ENCODE results near the gene DCLK1. TPM values are rescaled to one million over a fixed set of nuclear protein-coding genes. Genes with fewer than 3 reads are reported as not detected.
A peak's percentile ranks its signal among the peaks of the same experiment; 100 is the strongest.

Gene DCLK1
- total RNA-seq, 2 experiments from 2014 or later = not detected

- CTCF ChIA-PET = no interaction called here
- no peak for ATAC-seq
- Mint-ChIP-seq H3K36me3 (ENCODE audit: low read depth) (no peaks in the 10 kb centered on the region), H3K27me3 (ENCODE audit: low read depth) (no peaks in the 10 kb centered on the region), H3K4me1 (ENCODE audit: low read depth) (no peaks in the 10 kb centered on the region), H3K27ac (no peak overlapping the region), H3K4me3 (no peak overlapping the region), H3K9me3 (ENCODE audit: insufficient read depth) (no peaks in the 10 kb centered on the region)
- no peak for DNase-seq
- POLR2A ChIA-PET = no interaction called here
These were observed 389.5 kb downstream of the DCLK1 start for GRCh38 chr13:35741657-35742056.

- Mint-ChIP-seq H3K27ac (no peak overlapping the region), H3K4me3 (no peak overlapping the region), H3K36me3 (ENCODE audit: low read depth) (no peaks in the 10 kb centered on the region), H3K27me3 (ENCODE audit: low read depth) (no peaks in the 10 kb centered on the region), H3K9me3 (ENCODE audit: insufficient read depth) (no peaks in the 10 kb centered on the region), H3K4me1 (ENCODE audit: low read depth) (no peaks in the 10 kb centered on the region)
- POLR2A ChIA-PET = no interaction called here
- no peak for DNase-seq
- CTCF ChIA-PET = no interaction called here
- no peak for ATAC-seq
These were observed 394.3 kb downstream of the DCLK1 start for GRCh38 chr13:35736876-35737275.

GRCh38 chr13:35733827-35734226 is 397.4 kb downstream of the DCLK1 start:
- CTCF ChIA-PET = no interaction called here
- no peaks in the 10 kb centered on the region for H3K36me3 Mint-ChIP-seq (ENCODE audit: low read depth)
- ATAC-seq = no peak
- peaks cover 6% of the 10 kb centered on the region for H3K4me1 Mint-ChIP-seq (ENCODE audit: low read depth)
- no peak for DNase-seq
- H3K27me3 Mint-ChIP-seq (ENCODE audit: low read depth) = no peaks in the 10 kb centered on the region
- H3K9me3 Mint-ChIP-seq (ENCODE audit: insufficient read depth) = no peaks in the 10 kb centered on the region
- no peak overlapping the region for H3K27ac Mint-ChIP-seq
- POLR2A ChIA-PET = no interaction called here
- H3K4me3 Mint-ChIP-seq = no peak overlapping the region

GRCh38 chr13:35732565-35732964 is 398.6 kb downstream of the DCLK1 start:
- no peaks in the 10 kb centered on the region for H3K27me3 Mint-ChIP-seq (ENCODE audit: low read depth)
- no peak overlapping the region for H3K27ac Mint-ChIP-seq
- no peak overlapping the region for H3K4me3 Mint-ChIP-seq
- CTCF ChIA-PET = no interaction called here
- no peaks in the 10 kb centered on the region for H3K36me3 Mint-ChIP-seq (ENCODE audit: low read depth)
- H3K9me3 Mint-ChIP-seq (ENCODE audit: insufficient read depth) = no peaks in the 10 kb centered on the region
- H3K4me1 Mint-ChIP-seq (ENCODE audit: low read depth) = peaks cover 6% of the 10 kb centered on the region
- no peak for DNase-seq
- POLR2A ChIA-PET = no interaction called here
- ATAC-seq = no peak

- Mint-ChIP-seq H3K9me3 (ENCODE audit: insufficient read depth) (no peaks in the 10 kb centered on the region), H3K4me3 (no peak overlapping the region), H3K27ac (no peak overlapping the region), H3K27me3 (ENCODE audit: low read depth) (no peaks in the 10 kb centered on the region), H3K4me1 (ENCODE audit: low read depth) (peaks cover 6% of the 10 kb centered on the region), H3K36me3 (ENCODE audit: low read depth) (no peaks in the 10 kb centered on the region)
- ChIA-PET POLR2A (no interaction called here), CTCF (no interaction called here)
- ATAC-seq = no peak
- no peak for DNase-seq
These were observed 399.7 kb downstream of the DCLK1 start for GRCh38 chr13:35731471-35731870.

GRCh38 chr13:35729926-35730627 is 401.1 kb downstream of the DCLK1 start:
- ATAC-seq = no peak

GRCh38 chr13:35727881-35728280 is 403.3 kb downstream of the DCLK1 start:
- POLR2A ChIA-PET = no interaction called here
- DNase-seq = no peak
- H3K4me1 Mint-ChIP-seq (ENCODE audit: low read depth) = peaks cover 6% of the 10 kb centered on the region
- CTCF ChIA-PET = no interaction called here
- H3K36me3 Mint-ChIP-seq (ENCODE audit: low read depth) = no peaks in the 10 kb centered on the region
- no peak overlapping the region for H3K27ac Mint-ChIP-seq
- no peaks in the 10 kb centered on the region for H3K9me3 Mint-ChIP-seq (ENCODE audit: insufficient read depth)
- ATAC-seq = no peak
- no peak overlapping the region for H3K4me3 Mint-ChIP-seq
- no peaks in the 10 kb centered on the region for H3K27me3 Mint-ChIP-seq (ENCODE audit: low read depth)

More at GRCh38 chr13:35729926-35730627, 401.1 kb downstream of the DCLK1 start:
- H3K9me3 Mint-ChIP-seq (ENCODE audit: insufficient read depth) = no peaks in the 10 kb centered on the region
- H3K36me3 Mint-ChIP-seq (ENCODE audit: low read depth) = no peaks in the 10 kb centered on the region
- H3K4me3 Mint-ChIP-seq = no peak overlapping the region
- DNase-seq = no peak
- H3K27me3 Mint-ChIP-seq (ENCODE audit: low read depth) = no peaks in the 10 kb centered on the region
- no peak overlapping the region for H3K27ac Mint-ChIP-seq
- ChIA-PET CTCF (no interaction called here), POLR2A (no interaction called here)
- H3K4me1 Mint-ChIP-seq (ENCODE audit: low read depth) = peaks cover 6% of the 10 kb centered on the region

GRCh38 chr13:35724446-35724845 is 406.7 kb downstream of the DCLK1 start:
- ATAC-seq (no peak), DNase-seq (no peak)
- H3K4me3 Mint-ChIP-seq = no peak overlapping the region
- peaks cover 4% of the 10 kb centered on the region for H3K27me3 Mint-ChIP-seq (ENCODE audit: low read depth)
- no peak overlapping the region for H3K27ac Mint-ChIP-seq
- no peaks in the 10 kb centered on the region for H3K36me3 Mint-ChIP-seq (ENCODE audit: low read depth)
- no peaks in the 10 kb centered on the region for H3K9me3 Mint-ChIP-seq (ENCODE audit: insufficient read depth)
- CTCF ChIA-PET = no interaction called here
- POLR2A ChIA-PET = no interaction called here
- peaks cover 4% of the 10 kb centered on the region for H3K4me1 Mint-ChIP-seq (ENCODE audit: low read depth)

- peaks cover 4% of the 10 kb centered on the region for H3K27me3 Mint-ChIP-seq (ENCODE audit: low read depth)
- H3K36me3 Mint-ChIP-seq (ENCODE audit: low read depth) = no peaks in the 10 kb centered on the region
- ChIA-PET CTCF (interaction anchor here (1.0 kb wide), 1 partner anchor 22 kb away, joined by 3 read pairs; no protein-coding TSS in a partner anchor), POLR2A (no interaction called here)
- no peak overlapping the region for H3K27ac Mint-ChIP-seq
- H3K4me1 Mint-ChIP-seq (ENCODE audit: low read depth) = peaks cover 4% of the 10 kb centered on the region
- no peak overlapping the region for H3K4me3 Mint-ChIP-seq
- no peaks in the 10 kb centered on the region for H3K9me3 Mint-ChIP-seq (ENCODE audit: insufficient read depth)
- DNase-seq (no peak), ATAC-seq (no peak)
These were observed 407.4 kb downstream of the DCLK1 start for GRCh38 chr13:35723821-35724220.

- POLR2A ChIA-PET = interaction anchor here (0.6 to 1.1 kb wide), 2 partner anchors 72 to 701 kb away, joined by 3 read pairs; no protein-coding TSS in a partner anchor
- Mint-ChIP-seq H3K4me1 (ENCODE audit: low read depth) (peaks cover 4% of the 10 kb centered on the region), H3K36me3 (ENCODE audit: low read depth) (no peaks in the 10 kb centered on the region)
These were observed 408.1 kb downstream of the DCLK1 start for GRCh38 chr13:35723053-35723461.

GRCh38 chr13:35722458-35723052 is 408.6 kb downstream of the DCLK1 start:
- no peak overlapping the region for H3K27ac Mint-ChIP-seq
- CTCF ChIA-PET = interaction anchor here (1.1 kb wide), 1 partner anchor 100 kb away, joined by 3 read pairs; no protein-coding TSS in a partner anchor
- no peaks in the 10 kb centered on the region for H3K9me3 Mint-ChIP-seq (ENCODE audit: insufficient read depth)
- H3K4me1 Mint-ChIP-seq (ENCODE audit: low read depth) = peaks cover 4% of the 10 kb centered on the region
- POLR2A ChIA-PET = interaction anchor here (0.6 to 1.1 kb wide), 2 partner anchors 72 to 700 kb away, joined by 3 read pairs; no protein-coding TSS in a partner anchor
- ATAC-seq = no peak
- peaks cover 4% of the 10 kb centered on the region for H3K27me3 Mint-ChIP-seq (ENCODE audit: low read depth)
- no peak for DNase-seq
- H3K4me3 Mint-ChIP-seq = no peak overlapping the region
- H3K36me3 Mint-ChIP-seq (ENCODE audit: low read depth) = no peaks in the 10 kb centered on the region

More at GRCh38 chr13:35723053-35723461, 408.1 kb downstream of the DCLK1 start:
- no peak for DNase-seq
- CTCF ChIA-PET = interaction anchor here (1.0 kb wide), 1 partner anchor 21 kb away, joined by 3 read pairs; no protein-coding TSS in a partner anchor
- Mint-ChIP-seq H3K27ac (no peak overlapping the region), H3K27me3 (ENCODE audit: low read depth) (peaks cover 4% of the 10 kb centered on the region), H3K9me3 (ENCODE audit: insufficient read depth) (no peaks in the 10 kb centered on the region), H3K4me3 (no peak overlapping the region)
- no peak for ATAC-seq

GRCh38 chr13:35720690-35721554 is 410.3 kb downstream of the DCLK1 start:
- ATAC-seq (peak; percentile 65), DNase-seq (peak; percentile 53)
- ChIA-PET CTCF (no interaction called here), POLR2A (no interaction called here)
- H3K4me1 Mint-ChIP-seq (ENCODE audit: low read depth) = peaks cover 4% of the 10 kb centered on the region
- H3K27ac Mint-ChIP-seq = no peak overlapping the region
- no peaks in the 10 kb centered on the region for H3K36me3 Mint-ChIP-seq (ENCODE audit: low read depth)
- no peak overlapping the region for H3K4me3 Mint-ChIP-seq
- H3K9me3 Mint-ChIP-seq (ENCODE audit: insufficient read depth) = no peaks in the 10 kb centered on the region
- H3K27me3 Mint-ChIP-seq (ENCODE audit: low read depth) = peaks cover 4% of the 10 kb centered on the region
